K562 (cell line): ENCODE data around the gene RAD51D. TPM values are rescaled to one million over a fixed set of nuclear protein-coding genes. Genes with fewer than 3 reads are reported as not detected.

Experiments
- HNRNPLL ChIP-seq: fragments of 200-400 bp; formaldehyde crosslinking; IDR thresholded peaks from 2 replicates; pipeline ENCODE4 v1.6.1; 2017; ENCODE audit warnings: low read length, low read depth, mild to moderate bottlenecking; ENCODE audit not compliant: poor library complexity, severe bottlenecking
- PHB ChIP-seq: fragments of 250-450 bp; sonication (Bioruptor Pico); IDR thresholded peaks from 2 replicates; pipeline ENCODE4 v1.5.0; 2021
- SAP30 ChIP-seq: fragments of 200-600 bp; sonication (generic); IDR thresholded peaks from 2 replicates; pipeline ENCODE4 v1.6.1; 2012; ENCODE audit warnings: borderline replicate concordance, low read depth, mild to moderate bottlenecking, moderate library complexity, low read length, control low read depth, inconsistent platforms; ENCODE audit not compliant: insufficient read depth, poor library complexity, severe bottlenecking
- TEAD4 ChIP-seq, 2 experiments: sonication (generic) in 1 of 2; formaldehyde crosslinking in 1 of 2; IDR thresholded peaks; 2 replicates each; pipeline versions ENCODE4 v1.6.1 to v1.8.0; 2012 to 2022; ENCODE audit warnings: borderline replicate concordance in 1 of 2, inconsistent platforms in 1 of 2, low read length in 1 of 2, mild to moderate bottlenecking in 1 of 2, missing genetic modification reagents in 1 of 2
- ZBTB40 ChIP-seq, 2 experiments: fragments of 450-650 bp in 1 of 2; sonication (generic) in 1 of 2; formaldehyde crosslinking in 1 of 2; IDR thresholded peaks; 2 replicates each; pipeline versions ENCODE4 v1.7.1 to v1.9.0; 2016 to 2022; ENCODE audit warnings: inconsistent platforms in 1 of 2, mild to moderate bottlenecking in 1 of 2, missing genetic modification reagents in 1 of 2
- ZNF165 ChIP-seq: fragments of 250-450 bp; sonication (Bioruptor Pico); IDR thresholded peaks from 2 replicates; pipeline ENCODE4 v1.4.0; 2020; ENCODE audit warnings: borderline replicate concordance
- ZNF24 ChIP-seq: fragments of 450-650 bp; IDR thresholded peaks from 2 replicates; pipeline ENCODE4 v1.6.1; 2016
- ZNF263 ChIP-seq: sonication (generic); formaldehyde crosslinking; IDR thresholded peaks from 2 replicates; pipeline ENCODE4 v1.8.0; 2022; ENCODE audit warnings: mild to moderate bottlenecking, missing genetic modification reagents, borderline replicate concordance
- ZNF507 ChIP-seq: conservative IDR thresholded peaks from 2 replicates; pipeline ENCODE4 v1.6.1; 2017; ENCODE audit warnings: missing genetic modification characterization, missing compliant biosample characterization
- ZNF764 ChIP-seq: fragments of 250-450 bp; sonication (Bioruptor Pico); IDR thresholded peaks from 2 replicates; pipeline ENCODE4 v1.4.0; 2020; ENCODE audit warnings: low read depth, mild to moderate bottlenecking, moderate library complexity
- polyA plus RNA-seq, 8 experiments: library from polyadenylated mRNA; depleted of rRNA in 4 of 8; stranded (reverse) in 5 of 8; unstranded in 3 of 8; fragments of >200 nt; fragmentation: Nextera tagmentation in 2 of 8; fragmentation: Illumina TruSeq in 1 of 8; extraction: Ambion mirVana in 2 of 8; extraction: Trizol in 1 of 8; gene quantifications; 2 replicates each; pipeline versions ENCODE4 v1.2.1 to v1.2.3, GENCODE V29; 2011 to 2014; ENCODE audit warnings: inconsistent platforms in 1 of 8, missing spikeins in 1 of 8
- total RNA-seq, 7 experiments: library from RNA; depleted of rRNA in 6 of 7; stranded (reverse); fragments of >200 nt in 6 of 7; fragmentation: Illumina TruSeq in 2 of 7; extraction: Trizol in 2 of 7; gene quantifications; 2 replicates each; pipeline versions ENCODE4 v1.2.1 to v1.2.3, GENCODE V29; 2011 to 2021; ENCODE audit warnings: low replicate concordance in 1 of 7
- TF ChIP-seq, protein P1 (sequence below), 2 experiments: fragments of 250-450 bp in 1 of 2; fragments of 450-650 bp in 1 of 2; sonication (Bioruptor Pico) in 1 of 2; IDR thresholded peaks; 2 replicates each; pipeline versions ENCODE4 v1.6.1 to v1.8.0; 2016 to 2021; ENCODE audit warnings: mild to moderate bottlenecking in 2 of 2, moderate library complexity in 2 of 2, missing compliant biosample characterization in 1 of 2, missing genetic modification characterization in 1 of 2
- TF ChIP-seq, protein P2 (sequence below): fragments of 250-450 bp; sonication (Bioruptor Pico); IDR thresholded peaks from 2 replicates; pipeline ENCODE4 v1.5.0; 2021

Gene RAD51D
- total and polyA plus RNA-seq, 9 of the 15 experiments (the other 6 are each of a cell fraction or from before 2014, with no cell fraction given): 2.2 to 16.9 (median 8.7) TPM

- TF ChIP-seq ZNF764 (no peak), TEAD4 (IDR thresholded peaks at IDR 0.05; ENCODE audit: low read length) (no peak), TEAD4 (CRISPR knock-in tag; IDR thresholded peaks at IDR 0.05; ENCODE audit: borderline replicate concordance) (no peak), ZBTB40 (IDR thresholded peaks at IDR 0.05) (0 out of 2 replicates have a peak, but pooled peaks have one; percentile 17), ZBTB40 (CRISPR knock-in tag; IDR thresholded peaks at IDR 0.05) (no peak), ZNF263 (CRISPR knock-in tag) (0 out of 2 replicates have a peak, but pooled peaks have one; percentile 54), ZNF507 (tag) (no peak), ZNF165 (no peak), SAP30 (peak; percentile 96), ZNF24 (peak; percentile 45; the same call in 1 of the 2 replicates), PHB (CRISPR knock-in tag) (no peak), HNRNPLL (peak; percentile 31)
- TF ChIP-seq, protein P1, sequence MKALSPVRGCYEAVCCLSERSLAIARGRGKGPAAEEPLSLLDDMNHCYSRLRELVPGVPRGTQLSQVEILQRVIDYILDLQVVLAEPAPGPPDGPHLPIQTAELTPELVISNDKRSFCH (CRISPR knock-in tag; IDR thresholded peaks at IDR 0.05): no peak
- TF ChIP-seq, protein P1 (tag; IDR thresholded peaks at IDR 0.05): no peak
- TF ChIP-seq, protein P2, sequence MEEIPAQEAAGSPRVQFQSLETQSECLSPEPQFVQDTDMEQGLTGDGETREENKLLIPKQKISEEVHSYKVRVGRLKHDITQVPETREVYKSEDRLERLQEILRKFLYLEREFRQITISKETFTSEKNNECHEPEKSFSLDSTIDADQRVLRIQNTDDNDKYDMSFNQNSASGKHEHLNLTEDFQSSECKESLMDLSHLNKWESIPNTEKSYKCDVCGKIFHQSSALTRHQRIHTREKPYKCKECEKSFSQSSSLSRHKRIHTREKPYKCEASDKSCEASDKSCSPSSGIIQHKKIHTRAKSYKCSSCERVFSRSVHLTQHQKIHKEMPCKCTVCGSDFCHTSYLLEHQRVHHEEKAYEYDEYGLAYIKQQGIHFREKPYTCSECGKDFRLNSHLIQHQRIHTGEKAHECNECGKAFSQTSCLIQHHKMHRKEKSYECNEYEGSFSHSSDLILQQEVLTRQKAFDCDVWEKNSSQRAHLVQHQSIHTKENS (CRISPR knock-in tag): no peak
These were observed 22.2 kb upstream of the RAD51D start, which contains the start of gene NLE1 (continued) for GRCh38 chr17:35141681-35142466.
